ENCODE measurements around the gene ARPC2. TPM values are rescaled to one million over a fixed set of nuclear protein-coding genes. Genes with fewer than 3 reads are reported as not detected.

The ARPC2 gene
- total and polyA plus RNA-seq, 10 of the 15 experiments (the other 5 are each of a cell fraction or from before 2014, with no cell fraction given): 440 to 980 (median 709) TPM

DNA sequence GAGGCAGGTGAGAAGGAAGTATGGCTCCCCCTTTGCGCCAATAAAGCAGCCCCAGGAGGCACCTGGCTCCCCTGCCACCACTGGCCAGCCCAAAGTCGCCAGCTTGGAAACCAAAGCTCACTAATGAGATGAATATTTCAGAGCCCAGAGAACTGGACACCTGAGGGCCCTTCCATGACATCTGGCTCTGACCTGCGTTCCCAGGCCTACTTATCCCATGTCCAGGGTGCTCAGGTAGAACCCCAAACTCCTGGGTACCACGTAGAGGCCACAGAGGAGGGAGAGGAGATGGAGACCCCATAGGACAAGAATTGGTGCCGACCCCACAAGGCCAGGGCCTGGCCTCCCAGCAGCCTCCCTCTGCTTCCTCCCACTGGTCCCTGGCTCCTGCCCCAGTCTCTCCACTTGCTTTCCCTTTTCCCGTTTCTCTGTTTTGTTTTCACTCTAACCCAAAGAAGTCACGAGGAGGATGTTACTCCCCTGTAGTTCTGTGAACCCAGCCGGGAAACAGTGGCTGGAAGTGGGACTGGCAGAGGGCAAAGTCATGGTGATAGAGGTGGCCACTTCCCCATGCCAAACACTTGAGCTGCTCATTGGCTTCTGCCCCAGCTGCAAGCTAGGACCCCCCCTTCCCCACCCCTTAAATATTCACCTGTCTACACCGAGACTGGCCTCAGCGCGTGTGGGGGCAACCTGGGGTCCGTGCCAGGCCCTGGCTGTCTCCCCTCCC, 74.5 kb downstream of the ARPC2 start:
- ChIA-PET POLR2A (interaction anchor here (0.8 to 3.3 kb wide), 9 partner anchors 9 to 592 kb away, joined by 3 to 19 read pairs (median 9); partner anchors contain the start of genes AAMP and PNKD), RAD21 (ENCODE audit: unreplicated experiment) (interaction anchor here (0.7 to 5.9 kb wide), 10 partner anchors 11 to 590 kb away, joined by 3 to 79 read pairs (median 5); partner anchors contain the start of genes AAMP, CATIP and PNKD), SMC1A (ENCODE audit: uncharacterized antibody, unreplicated experiment) (interaction anchor here (0.7 to 9.5 kb wide), 12 partner anchors 8 to 585 kb away, joined by 3 to 194 read pairs (median 4); partner anchors contain the start of genes AAMP, CXCR1 and PNKD), CTCF (interaction anchor here (1.0 to 8.2 kb wide), 16 partner anchors 8 to 958 kb away, joined by 3 to 150 read pairs (median 7); partner anchors contain the start of genes AAMP, CATIP and PNKD)
- H3K4me1 ChIP-seq (ENCODE audit: control insufficient read depth, insufficient read depth, low read length): peaks cover 34% of the 10 kb centered on the region
- FAIRE-seq (no peak), ATAC-seq (peak; percentile 5), DNase-seq (ENCODE audit: low read depth, low spot score) (no peak)
- peak overlapping the region; percentile 80 for H3K9ac ChIP-seq (ENCODE audit: control insufficient read depth, insufficient read depth, low read length)
- intact Hi-C loops (cut with micrococcal nuclease; ENCODE audit: unreplicated experiment) (loop anchor here (1.0 to 10.0 kb wide), 3 partner anchors 19 to 363 kb away; partner anchors contain the start of genes BCS1L and ZNF142), in situ Hi-C loops (cut with MboI) (loop anchor here (25.0 kb wide), 1 partner anchor 96 kb away; the partner anchor contains the start of genes CTDSP1 and SLC11A1)
- H3K79me2 ChIP-seq (ENCODE audit: control insufficient read depth, insufficient read depth, low read length): peaks cover 26% of the 10 kb centered on the region
- no peaks in the 10 kb centered on the region for H4K20me1 ChIP-seq (ENCODE audit: control insufficient read depth, insufficient read depth)
- no peaks in the 10 kb centered on the region for H3K27me3 ChIP-seq (replicated peaks in 1 of 2; ENCODE audit: control insufficient read depth in 2 of 2, insufficient read depth in 2 of 2, low read length in 1 of 2)
- TF ChIP-seq ZNF217 (IDR thresholded peaks at IDR 0.05): no peak
- no peak for TF ChIP-seq CHD1 (IDR thresholded peaks at IDR 0.05; ENCODE audit: low read depth, low read length)
- TF ChIP-seq FOS (IDR thresholded peaks at IDR 0.05; ENCODE audit: borderline replicate concordance, extremely low read depth, insufficient read length): no peak
- 0 out of 2 replicates have a peak, but pooled peaks have one; percentile 12 for TF ChIP-seq RFX5 (IDR thresholded peaks at IDR 0.05; ENCODE audit: low read depth, low read length)
- no peak for TF ChIP-seq TCF12 (IDR thresholded peaks at IDR 0.05; ENCODE audit: low read depth, low read length)
- peak; percentile 6 for TF ChIP-seq MYC (IDR thresholded peaks at IDR 0.05; ENCODE audit: insufficient read depth, insufficient read length, insufficient replicate concordance, low read length, severe bottlenecking)
- TF ChIP-seq KDM1A (IDR thresholded peaks at IDR 0.05; ENCODE audit: borderline replicate concordance): no peak
- no peak for TF ChIP-seq ZNF207 (IDR thresholded peaks at IDR 0.05; ENCODE audit: borderline replicate concordance)
- TF ChIP-seq IKZF1 (conservative IDR thresholded peaks at IDR 0.05): 0 out of 2 replicates have a peak, but pooled peaks have one; percentile 7
- peak; percentile 19; the same call in 1 of the 2 replicates for TF ChIP-seq SPI1 (IDR thresholded peaks at IDR 0.05; ENCODE audit: borderline replicate concordance, insufficient read depth, low read depth, low read length)
- no peak for TF ChIP-seq ZBED1 (IDR thresholded peaks at IDR 0.05; ENCODE audit: borderline replicate concordance)
- H3K27ac ChIP-seq (ENCODE audit: control insufficient read depth, insufficient read depth): peak overlapping the region; percentile 72
- H3K4me2 ChIP-seq (ENCODE audit: control insufficient read depth, insufficient read depth): peak overlapping the region; percentile 74
- peak overlapping the region; percentile 94 for H2AFZ ChIP-seq (ENCODE audit: control insufficient read depth, low read depth, low read length)
- BruUV-seq (replicated peaks): no TSS peak
- WGBS (ENCODE audit: insufficient coverage, insufficient replicate concordance, low lambda C conversion rate, missing lambda C conversion rate): 1% methylated on average over 11 of the region's 12 CpGs
- H3K36me3 ChIP-seq (ENCODE audit: control insufficient read depth in 2 of 2, insufficient read depth in 2 of 2, low read length in 1 of 2): no peaks in the 10 kb centered on the region
- H3K4me3 ChIP-seq: peak overlapping the region; percentile 85
- no peaks in the 10 kb centered on the region for H3K9me3 ChIP-seq (replicated peaks; ENCODE audit: control insufficient read depth, insufficient read depth, low read length)

All from GM12878 (cell line).